Endometrial microvascular endothelial cells (primary cell): ENCODE data around the gene PTEN. TPM values are rescaled to one million over a fixed set of nuclear protein-coding genes. Genes with fewer than 3 reads are reported as not detected.
"Not testable (repeated sequence)": the region's sequence is repeated elsewhere in the genome, so short reads cannot be mapped to it uniquely, and the experiment has no call there.

ENCODE experiments used
- in situ Hi-C: cut with HindIII; loops from 2 replicates; pipeline ENCODE4 v1.10.0; 2017; ENCODE audit warnings: low sequenced_read_pairs, low pct_unique_long_range_greater_than_20kb; ENCODE audit errors: inconsistent ontology term
- total RNA-seq: library from RNA; depleted of rRNA; stranded (reverse); fragments of >200 nt; gene quantifications from one replicate; pipeline ENCODE4 v1.2.3, GENCODE V29; 2015; ENCODE audit errors: inconsistent ontology term

Gene PTEN
- total RNA-seq, 1 donor from 2014 or later = 29.6 TPM

DNA sequence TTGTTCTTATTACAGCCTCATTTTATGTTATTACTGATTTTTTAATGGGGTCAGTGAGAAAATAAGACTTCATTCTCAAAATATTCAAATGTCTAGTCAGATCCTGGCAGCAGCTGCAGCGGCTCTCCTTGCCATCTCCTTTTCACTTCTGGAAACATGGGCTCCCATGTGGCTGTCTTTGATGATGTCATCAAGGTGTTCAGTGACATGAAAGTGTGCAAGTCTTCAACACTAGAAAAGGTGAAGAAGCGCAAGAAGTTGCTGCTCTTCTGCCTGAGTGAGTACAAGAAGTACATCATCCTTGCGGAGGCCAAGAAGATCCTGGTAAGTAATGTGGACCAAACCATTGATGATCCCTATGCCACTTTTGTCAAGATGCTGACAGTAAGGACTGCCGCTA, 19.7 kb upstream of the PTEN start:
- in situ Hi-C loops = no loop called here

- in situ Hi-C loops = no loop called here
Observed at GRCh38 chr10:87844837-87845623, 18.4 kb upstream of the PTEN start.

GRCh38 chr10:87845624-87845998, 17.8 kb upstream of the PTEN start:
- in situ Hi-C loops = no loop called here

- in situ Hi-C loops = no loop called here
Observed at GRCh38 chr10:87846023-87846422, 17.4 kb upstream of the PTEN start.

- in situ Hi-C loops = not testable (repeated sequence)
Observed at GRCh38 chr10:87846711-87847110, 16.7 kb upstream of the PTEN start.

- in situ Hi-C loops = no loop called here
Observed at GRCh38 chr10:87847550-87847949, 15.9 kb upstream of the PTEN start.

- in situ Hi-C loops = no loop called here
Observed at GRCh38 chr10:87849001-87849400, 14.4 kb upstream of the PTEN start.

GRCh38 chr10:87850742-87851205, 12.7 kb upstream of the PTEN start:
- in situ Hi-C loops = loop anchor here (25.0 kb wide), 2 partner anchors 112 to 387 kb away; no protein-coding TSS in a partner anchor

DNA sequence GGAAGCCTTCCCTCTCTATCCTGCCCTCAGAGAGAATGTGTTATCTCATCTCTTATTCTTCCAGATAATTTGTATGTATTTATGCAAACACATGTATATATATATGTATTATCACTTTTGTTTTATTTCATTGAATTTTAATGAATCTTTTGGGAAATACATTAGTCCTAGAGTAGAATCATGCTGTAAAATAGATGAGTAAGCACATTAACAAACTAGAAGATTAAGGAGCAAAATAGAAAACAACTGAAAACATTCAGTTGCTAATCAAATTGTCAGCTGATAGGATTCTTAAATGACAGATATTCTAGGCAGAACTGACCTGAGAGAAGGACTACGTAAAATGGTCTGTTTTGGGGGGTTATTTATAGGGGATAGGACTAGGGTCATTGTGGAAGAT, 11.3 kb upstream of the PTEN start:
- in situ Hi-C loops = loop anchor here (25.0 kb wide), 2 partner anchors 110 to 385 kb away; no protein-coding TSS in a partner anchor

DNA sequence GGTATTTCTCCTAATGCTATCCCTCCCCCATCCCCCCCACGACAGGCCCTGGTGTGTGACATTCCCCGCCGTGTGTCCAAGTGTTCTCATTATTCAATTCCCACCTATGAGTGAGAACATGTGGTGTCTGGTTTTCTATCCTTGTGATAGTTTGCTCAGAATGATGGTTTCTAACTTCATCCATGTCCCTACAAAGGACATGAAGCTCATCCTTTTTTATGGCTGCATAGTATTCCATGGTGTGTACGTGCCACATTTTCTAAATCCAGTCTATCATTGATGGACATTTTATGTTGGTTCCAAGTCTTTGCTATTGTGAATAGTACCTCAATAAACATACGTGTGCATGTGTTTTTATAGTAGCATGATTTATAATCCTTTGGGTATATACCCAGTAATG, 8.2 kb upstream of the PTEN start:
- in situ Hi-C loops = loop anchor here (25.0 kb wide), 2 partner anchors 107 to 382 kb away; no protein-coding TSS in a partner anchor

DNA sequence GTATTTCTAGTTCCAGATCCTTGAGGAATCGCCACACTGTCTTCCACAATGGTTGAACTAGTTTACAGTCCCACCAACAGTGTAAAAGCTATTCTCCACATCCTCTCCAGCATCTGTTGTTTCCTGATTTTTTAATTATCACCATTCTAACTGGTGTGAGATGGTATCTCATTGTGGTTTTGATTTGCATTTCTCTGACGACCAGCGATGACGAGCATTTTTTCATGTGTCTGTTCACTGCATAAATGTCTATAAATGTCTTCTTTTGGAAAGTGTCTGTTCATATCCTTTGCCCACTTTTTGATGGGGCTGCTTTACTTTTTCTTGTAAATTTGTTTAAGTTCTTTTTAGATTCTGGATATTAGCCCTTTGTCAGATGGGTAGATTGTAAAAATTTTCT, 7.8 kb upstream of the PTEN start:
- in situ Hi-C loops = loop anchor here (25.0 kb wide), 2 partner anchors 107 to 382 kb away; no protein-coding TSS in a partner anchor

DNA sequence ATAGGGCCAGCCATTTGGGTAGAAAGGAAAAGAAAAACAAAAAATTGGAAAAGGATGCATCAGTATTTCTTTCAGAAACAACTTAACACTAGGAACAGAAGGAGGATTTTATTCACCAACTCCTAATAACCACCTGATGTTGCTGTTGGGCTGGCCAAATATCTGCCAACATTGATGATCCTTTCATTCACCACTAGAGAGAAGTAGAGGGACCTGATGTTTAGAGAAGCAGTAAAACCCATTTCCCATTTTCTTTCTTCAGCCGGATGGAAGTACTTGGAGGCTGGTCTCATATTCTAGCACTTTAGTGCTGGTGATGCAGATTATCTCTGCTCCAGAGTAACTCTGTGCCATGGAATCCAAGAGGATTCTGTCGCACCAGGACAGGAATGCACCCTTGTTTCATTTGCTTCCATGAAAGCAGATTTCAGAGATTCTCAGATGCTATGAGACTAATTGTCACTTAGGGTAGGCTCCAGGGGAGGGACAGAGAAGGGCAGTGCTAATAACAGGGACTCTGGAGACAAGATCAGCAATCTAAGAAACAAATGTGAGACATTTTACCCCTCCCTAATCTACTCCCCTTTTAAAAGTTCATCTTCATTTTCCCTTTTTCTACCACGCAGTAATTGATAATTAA, 3.1 kb upstream of the PTEN start:
- in situ Hi-C loops = loop anchor here (25.0 kb wide), 2 partner anchors 102 to 377 kb away; no protein-coding TSS in a partner anchor

DNA sequence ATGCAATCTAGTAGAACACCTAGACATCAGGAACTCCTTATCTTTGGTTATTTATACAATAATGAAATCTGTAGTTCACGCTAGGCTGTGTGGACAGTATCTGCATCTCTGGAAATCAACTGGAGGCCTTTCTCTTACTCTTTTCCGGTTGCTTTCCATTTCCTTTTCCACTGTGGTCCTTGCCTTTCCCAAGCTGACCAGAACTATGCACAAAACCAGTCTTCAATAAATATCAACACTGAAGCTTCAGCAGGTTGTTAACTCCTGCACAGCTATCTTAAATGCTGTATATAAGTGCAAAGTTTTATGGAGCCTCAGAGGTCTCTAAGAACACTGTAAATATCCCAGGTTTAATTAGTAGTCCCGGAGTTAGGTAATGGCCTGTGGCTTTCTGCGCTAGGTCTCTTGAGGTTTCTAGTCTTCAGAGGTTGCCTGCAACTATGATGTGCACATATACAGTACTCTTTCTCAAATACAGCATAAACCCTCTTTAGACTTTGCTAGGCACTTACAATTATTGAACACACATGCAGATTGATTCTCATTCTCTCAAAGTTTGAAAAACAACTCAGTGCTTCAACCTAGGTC, 2.5 kb upstream of the PTEN start:
- in situ Hi-C loops = loop anchor here (25.0 kb wide), 2 partner anchors 101 to 376 kb away; no protein-coding TSS in a partner anchor

- in situ Hi-C loops = loop anchor here (25.0 kb wide), 2 partner anchors 101 to 376 kb away; no protein-coding TSS in a partner anchor
Observed at GRCh38 chr10:87861566-87861952, 1.9 kb upstream of the PTEN start.

GRCh38 chr10:87861953-87862678, 1.3 kb upstream of the PTEN start:
- in situ Hi-C loops = loop anchor here (25.0 kb wide), 2 partner anchors 100 to 375 kb away; no protein-coding TSS in a partner anchor

GRCh38 chr10:87862679-87863052, 759 bp upstream of the PTEN start:
- in situ Hi-C loops = loop anchor here (25.0 kb wide), 2 partner anchors 100 to 375 kb away; no protein-coding TSS in a partner anchor

- in situ Hi-C loops = loop anchor here (25.0 kb wide), 2 partner anchors 98 to 373 kb away; no protein-coding TSS in a partner anchor
Observed at GRCh38 chr10:87863951-87864495, 598 bp downstream of the PTEN start.

DNA sequence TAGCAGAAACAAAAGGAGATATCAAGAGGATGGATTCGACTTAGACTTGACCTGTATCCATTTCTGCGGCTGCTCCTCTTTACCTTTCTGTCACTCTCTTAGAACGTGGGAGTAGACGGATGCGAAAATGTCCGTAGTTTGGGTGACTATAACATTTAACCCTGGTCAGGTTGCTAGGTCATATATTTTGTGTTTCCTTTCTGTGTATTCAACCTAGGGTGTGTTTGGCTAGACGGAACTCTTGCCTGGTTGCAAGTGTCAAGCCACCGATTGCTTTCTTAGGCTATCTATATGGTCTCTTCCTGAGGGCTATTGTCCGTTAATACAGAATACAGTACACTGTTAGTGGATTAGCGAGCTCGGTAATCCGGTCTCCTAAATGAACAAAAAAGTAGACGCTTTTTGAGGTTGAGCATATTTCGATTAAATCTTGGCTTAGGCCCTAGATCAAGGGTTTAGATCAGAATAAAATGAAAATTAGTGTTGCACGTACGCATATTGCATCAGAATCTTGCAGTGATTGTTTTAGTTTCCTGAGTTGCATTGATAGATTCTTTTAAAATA, 1.2 kb downstream of the PTEN start:
- in situ Hi-C loops = loop anchor here (25.0 kb wide), 2 partner anchors 98 to 373 kb away; no protein-coding TSS in a partner anchor
